Endothelial cell of umbilical vein (primary cell): ENCODE data around the gene NPHS1.

Experiments
- FOS ChIP-seq: IDR thresholded peaks from 2 replicates; pipeline ENCODE4 v1.6.1; 2011; ENCODE audit warnings: mild to moderate bottlenecking, low read length, moderate library complexity, borderline replicate concordance; ENCODE audit not compliant: insufficient read depth
- POLR2A ChIP-seq: IDR thresholded peaks from 2 replicates; pipeline ENCODE4 v1.6.1; 2012; ENCODE audit warnings: low read depth, mild to moderate bottlenecking, control low read depth, low read length
- POLR2AphosphoS5 ChIP-seq: IDR thresholded peaks from 2 replicates; pipeline ENCODE4 v1.6.1; 2012; ENCODE audit warnings: low read depth, mild to moderate bottlenecking, control low read depth, low read length, moderate library complexity; ENCODE audit not compliant: insufficient read depth
- TF ChIP-seq, protein P1 (sequence below), 2 donors: IDR thresholded peaks; 1 replicate in 1 of 2; 2 replicates in 1 of 2; pipeline ENCODE4 v1.5.1; 2011; ENCODE audit warnings: low read length in 2 of 2, mild to moderate bottlenecking in 2 of 2, moderate library complexity in 2 of 2, control low read depth in 1 of 2, inconsistent platforms in 1 of 2, low read depth in 1 of 2; ENCODE audit not compliant: insufficient read depth in 1 of 2; ENCODE audit errors: extremely low read depth in 1 of 2

GRCh38 chr19:35896643-35897040 lies 44.3 kb upstream of the NPHS1 start:
- no peak for TF ChIP-seq POLR2AphosphoS5
- TF ChIP-seq, protein P1, sequence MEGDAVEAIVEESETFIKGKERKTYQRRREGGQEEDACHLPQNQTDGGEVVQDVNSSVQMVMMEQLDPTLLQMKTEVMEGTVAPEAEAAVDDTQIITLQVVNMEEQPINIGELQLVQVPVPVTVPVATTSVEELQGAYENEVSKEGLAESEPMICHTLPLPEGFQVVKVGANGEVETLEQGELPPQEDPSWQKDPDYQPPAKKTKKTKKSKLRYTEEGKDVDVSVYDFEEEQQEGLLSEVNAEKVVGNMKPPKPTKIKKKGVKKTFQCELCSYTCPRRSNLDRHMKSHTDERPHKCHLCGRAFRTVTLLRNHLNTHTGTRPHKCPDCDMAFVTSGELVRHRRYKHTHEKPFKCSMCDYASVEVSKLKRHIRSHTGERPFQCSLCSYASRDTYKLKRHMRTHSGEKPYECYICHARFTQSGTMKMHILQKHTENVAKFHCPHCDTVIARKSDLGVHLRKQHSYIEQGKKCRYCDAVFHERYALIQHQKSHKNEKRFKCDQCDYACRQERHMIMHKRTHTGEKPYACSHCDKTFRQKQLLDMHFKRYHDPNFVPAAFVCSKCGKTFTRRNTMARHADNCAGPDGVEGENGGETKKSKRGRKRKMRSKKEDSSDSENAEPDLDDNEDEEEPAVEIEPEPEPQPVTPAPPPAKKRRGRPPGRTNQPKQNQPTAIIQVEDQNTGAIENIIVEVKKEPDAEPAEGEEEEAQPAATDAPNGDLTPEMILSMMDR (IDR thresholded peaks at IDR 0.05; ENCODE audit: extremely low read depth in 1 of 2, insufficient read depth in 1 of 2, low read depth in 1 of 2, low read length in 2 of 2), result no peak
- no peak for TF ChIP-seq POLR2A
- TF ChIP-seq FOS, result no peak
